ENCODE data around the gene BCL2L1.
A peak's percentile ranks its signal among the peaks of the same experiment; 100 is the strongest.

The BCL2L1 gene

GRCh38 chr20:31711179-31712111, 11.2 kb downstream of the BCL2L1 start:
- DNase-seq (ENCODE audit: low read depth, low spot score) = no peak
- H3K27ac ChIP-seq = peak overlapping the region; percentile 100

GRCh38 chr20:31710423-31711108, 12.1 kb downstream of the BCL2L1 start:
- H3K27ac ChIP-seq = peak overlapping the region; percentile 100
- DNase-seq (ENCODE audit: low read depth, low spot score) = peak; percentile 95

- DNase-seq (ENCODE audit: low read depth, low spot score) = no peak
- H3K27ac ChIP-seq = peak overlapping the region; percentile 100
Observed at GRCh38 chr20:31709939-31710338, 12.7 kb downstream of the BCL2L1 start.

- no peak for DNase-seq (ENCODE audit: low read depth, low spot score)
- H3K27ac ChIP-seq = peak overlapping the region; percentile 100
Observed at GRCh38 chr20:31708736-31709534, 13.7 kb downstream of the BCL2L1 start.

- no peak for DNase-seq (ENCODE audit: low read depth, low spot score)
- H3K27ac ChIP-seq = peak overlapping the region; percentile 100
Observed at GRCh38 chr20:31707994-31708735, 14.5 kb downstream of the BCL2L1 start.

- DNase-seq (ENCODE audit: low read depth, low spot score) = no peak
- H3K27ac ChIP-seq = peak overlapping the region; percentile 100
Observed at GRCh38 chr20:31707258-31707615, 15.4 kb downstream of the BCL2L1 start.

- peak overlapping the region; percentile 100 for H3K27ac ChIP-seq
- no peak for DNase-seq (ENCODE audit: low read depth, low spot score)
Observed at GRCh38 chr20:31706607-31707257, 15.9 kb downstream of the BCL2L1 start.

- no peak for DNase-seq (ENCODE audit: low read depth, low spot score)
- peak overlapping the region; percentile 100 for H3K27ac ChIP-seq
Observed at GRCh38 chr20:31705598-31706597, 16.8 kb downstream of the BCL2L1 start.

GRCh38 chr20:31705191-31705590, 17.5 kb downstream of the BCL2L1 start:
- no peak for DNase-seq (ENCODE audit: low read depth, low spot score)
- H3K27ac ChIP-seq = peak overlapping the region; percentile 100

GRCh38 chr20:31704225-31705119, 18.2 kb downstream of the BCL2L1 start:
- peak overlapping the region; percentile 100 for H3K27ac ChIP-seq
- DNase-seq (ENCODE audit: low read depth, low spot score) = peak; percentile 95

GRCh38 chr20:31701591-31701990, 21.1 kb downstream of the BCL2L1 start:
- peak overlapping the region; percentile 100 for H3K27ac ChIP-seq
- no peak for DNase-seq (ENCODE audit: low read depth, low spot score)

GRCh38 chr20:31700747-31701146, 21.9 kb downstream of the BCL2L1 start:
- peak overlapping the region; percentile 100 for H3K27ac ChIP-seq

GRCh38 chr20:31699801-31700728, 22.6 kb downstream of the BCL2L1 start:
- H3K27ac ChIP-seq = peak overlapping the region; percentile 100
- no peak for DNase-seq (ENCODE audit: low read depth, low spot score)

More at GRCh38 chr20:31700747-31701146, 21.9 kb downstream of the BCL2L1 start:
- DNase-seq (ENCODE audit: low read depth, low spot score) = no peak

- peak; percentile 98 for DNase-seq (ENCODE audit: low read depth, low spot score)
- H3K27ac ChIP-seq = peak overlapping the region; percentile 100
Observed at GRCh38 chr20:31698803-31699718, 23.6 kb downstream of the BCL2L1 start.

GRCh38 chr20:31698243-31698802, 24.3 kb downstream of the BCL2L1 start:
- H3K27ac ChIP-seq = peak overlapping the region; percentile 100
- no peak for DNase-seq (ENCODE audit: low read depth, low spot score)

All from epithelial cell of prostate (primary cell).